Measurements from ENCODE around the gene HSFX3.
A peak's percentile ranks its signal among the peaks of the same experiment; 100 is the strongest.

Gene HSFX3

DNA sequence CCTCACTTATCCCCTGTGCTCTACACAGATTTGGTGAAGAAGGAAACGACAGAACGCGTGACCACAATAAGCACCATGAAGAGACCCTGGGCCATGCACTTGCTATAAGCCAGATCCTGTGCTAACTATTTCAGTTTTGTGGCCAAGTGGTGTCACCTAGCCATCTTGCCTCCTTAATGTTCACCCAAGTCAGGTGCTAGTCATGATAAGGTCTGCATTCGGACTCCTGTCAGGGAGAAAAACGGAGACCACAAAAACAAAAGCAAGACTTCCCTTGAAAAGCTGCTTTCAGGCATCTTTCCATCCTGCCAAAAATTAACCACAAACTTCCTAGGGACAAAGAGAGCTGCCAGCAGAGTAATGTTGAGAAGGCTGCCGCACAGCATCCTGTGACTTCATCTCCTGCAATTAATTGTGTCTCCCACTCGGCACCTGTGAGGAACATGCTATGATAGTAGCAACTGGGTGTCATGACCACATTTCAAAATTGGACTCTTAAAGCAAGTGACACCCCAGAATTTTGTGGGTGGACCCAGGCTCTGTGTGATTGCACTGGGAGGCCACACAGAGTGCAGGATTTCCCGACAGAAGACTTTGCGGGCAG lies 35.8 kb downstream of the HSFX3 start:
- no peak for DNase-seq

DNA sequence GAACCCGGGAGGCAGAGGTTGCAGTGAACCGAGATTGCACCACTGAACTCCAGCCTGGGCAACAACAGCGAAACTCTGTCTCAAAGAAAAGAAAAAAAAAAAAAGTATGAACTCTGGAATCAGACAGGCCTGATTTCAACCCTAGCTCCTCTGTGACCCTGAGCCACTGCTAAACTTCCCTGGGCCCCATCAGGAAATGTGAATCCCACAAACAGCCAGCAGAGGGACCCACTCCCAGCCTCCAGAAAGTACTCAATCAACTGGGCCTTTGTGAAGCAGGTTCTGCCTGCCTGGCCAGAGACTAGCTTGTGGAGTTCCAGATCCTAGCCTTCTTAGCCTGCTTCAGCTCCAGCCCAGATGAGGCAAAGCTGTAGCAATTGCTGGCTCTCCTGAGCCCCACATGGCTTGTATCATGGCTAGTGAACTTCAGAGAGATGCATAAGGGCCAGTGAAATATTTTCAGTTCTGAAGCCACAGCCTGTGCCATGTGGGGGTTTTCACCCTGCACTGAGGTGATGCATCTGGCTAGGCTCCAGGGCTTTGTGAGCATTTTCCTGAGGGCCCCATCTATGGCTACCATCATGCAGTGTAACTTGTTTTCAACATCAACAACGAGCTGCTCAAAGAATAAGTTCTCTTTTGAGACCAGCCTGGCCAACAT lies 37.4 kb downstream of the HSFX3 start:
- DNase-seq = peak; percentile 71 to 76

DNA sequence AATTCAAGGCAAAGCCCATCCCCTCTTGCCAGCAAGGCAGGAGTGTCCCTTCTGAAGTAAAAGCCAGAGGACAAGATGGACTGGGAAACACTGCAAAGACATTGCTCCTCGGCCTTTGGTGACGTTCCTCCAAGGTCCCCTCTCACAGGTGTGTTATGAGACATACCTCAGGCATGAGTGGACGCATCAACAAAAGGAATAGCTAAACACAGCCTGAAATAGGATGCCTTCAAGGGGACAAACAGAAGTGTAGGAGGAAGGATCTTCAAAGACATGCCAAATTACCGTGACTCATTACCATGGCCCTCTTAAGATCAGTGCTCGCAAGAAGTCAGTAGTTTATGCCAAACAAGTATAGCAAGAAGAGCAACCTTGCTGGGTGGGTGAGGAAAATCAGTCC lies 38.6 kb downstream of the HSFX3 start:
- DNase-seq = no peak

DNA sequence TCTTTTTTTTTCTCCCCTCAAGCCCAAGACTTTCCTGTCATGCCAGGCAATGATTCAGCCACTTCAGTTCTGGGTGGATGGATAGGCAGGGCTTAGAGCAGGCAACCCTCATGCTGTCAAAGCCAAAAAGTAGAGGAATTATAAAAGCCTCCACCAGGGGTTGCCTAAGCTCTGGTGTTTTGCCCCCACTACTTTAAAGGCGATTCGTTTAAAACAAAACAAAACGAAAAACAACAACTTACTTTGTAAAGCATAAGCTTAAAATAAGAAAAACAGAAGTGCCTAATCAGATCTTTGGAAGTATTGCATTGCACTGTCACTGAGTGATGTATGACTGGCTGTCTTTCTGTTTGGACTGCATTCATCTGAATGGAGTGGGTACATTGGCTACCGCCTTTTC lies 39.3 kb downstream of the HSFX3 start:
- DNase-seq = peak in 1 of 2 donors; percentile 6

DNA sequence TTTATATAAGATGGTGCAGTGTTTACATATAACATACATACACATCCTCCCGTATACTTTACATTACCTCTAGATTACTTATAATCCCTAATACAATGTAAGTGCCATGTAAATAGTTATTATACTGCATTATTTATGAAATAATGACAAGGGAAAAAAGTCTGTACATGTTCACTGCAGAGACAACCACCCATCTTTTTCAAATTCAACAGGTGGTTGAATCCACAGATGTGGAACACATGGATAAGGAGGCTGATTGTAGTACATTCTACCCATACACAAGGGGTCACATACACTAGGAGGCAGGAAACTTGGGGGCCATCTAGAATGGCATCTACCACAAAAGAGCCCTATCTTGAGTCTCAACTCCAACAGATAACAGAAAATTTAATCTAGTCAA lies 41.3 kb downstream of the HSFX3 start:
- DNase-seq = no peak

DNA sequence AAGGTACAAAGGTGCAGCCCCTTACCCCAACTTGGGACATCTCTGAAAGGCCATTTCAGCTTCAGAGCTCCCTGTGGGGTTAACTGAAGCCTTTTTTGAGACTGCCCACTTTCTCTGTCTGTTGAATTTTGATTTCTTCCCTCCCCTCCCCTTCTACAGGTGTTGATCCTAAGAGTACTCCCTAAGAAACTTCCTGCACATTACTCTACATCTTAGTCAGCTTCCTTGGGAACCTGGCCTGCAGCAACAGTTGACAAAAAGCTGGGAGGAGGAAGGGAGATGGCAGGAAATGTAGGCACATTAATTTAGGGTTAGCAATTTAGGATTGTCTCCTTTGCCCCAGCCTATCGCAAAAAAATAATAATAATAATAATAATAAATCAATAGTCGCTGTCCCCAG lies 43.4 kb downstream of the HSFX3 start:
- DNase-seq = no peak

DNA sequence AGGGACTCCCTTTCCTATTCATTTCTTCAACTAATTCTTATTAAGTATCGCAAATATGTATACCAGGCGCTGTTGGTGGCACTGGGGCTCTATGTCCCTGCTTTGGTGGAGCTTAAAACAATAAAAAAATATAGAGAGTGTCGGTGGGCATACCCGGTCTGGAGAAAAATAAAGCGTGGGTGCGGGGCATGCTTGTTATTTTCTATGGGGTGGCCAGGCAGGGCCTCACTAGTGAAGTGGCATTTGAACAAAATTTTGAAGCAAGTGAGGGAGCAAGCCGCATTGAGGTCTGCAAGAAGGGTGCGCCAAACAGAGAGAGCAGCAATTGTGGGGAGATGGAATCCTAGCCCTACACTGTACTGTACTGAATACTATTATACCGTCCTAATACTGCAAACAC lies 44.1 kb downstream of the HSFX3 start:
- DNase-seq = no peak

DNA sequence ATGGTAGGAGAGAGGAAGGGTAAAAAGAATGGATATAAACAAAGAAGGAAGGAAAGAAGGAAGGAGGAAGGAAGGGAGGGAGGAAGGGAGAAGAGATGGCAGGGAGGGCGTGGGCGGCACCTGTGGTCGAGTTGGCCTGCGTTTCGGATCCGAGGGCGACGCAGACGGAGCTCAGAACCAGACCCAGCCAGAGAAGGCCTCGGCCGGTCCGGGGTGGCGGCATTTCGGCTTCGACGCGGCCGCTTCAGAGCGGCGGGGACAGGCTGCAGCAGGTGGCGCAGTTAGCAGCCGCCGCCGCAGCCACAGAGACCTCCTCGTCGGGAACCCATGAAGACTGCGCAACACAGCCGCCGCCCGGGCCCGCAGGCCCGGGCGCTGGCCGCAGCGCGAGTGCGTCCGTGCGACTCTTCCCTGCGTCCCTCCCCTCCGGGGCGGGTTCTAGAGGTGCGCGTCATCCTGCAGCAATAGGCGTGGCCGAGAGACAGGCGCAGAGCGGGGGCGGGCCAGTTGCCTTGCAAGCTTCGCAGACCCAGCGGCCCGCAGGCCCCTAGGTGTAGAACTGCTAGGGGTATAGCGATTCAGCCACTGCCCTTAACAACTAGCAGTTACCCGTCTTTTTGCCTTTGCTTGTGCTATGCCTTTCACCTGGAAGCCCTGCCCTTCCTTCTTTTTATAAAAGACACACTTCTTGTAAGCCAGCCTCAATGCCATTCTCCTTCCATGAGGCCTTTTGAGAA lies 44.6 kb downstream of the HSFX3 start, which contains the start of gene IDS:
Gene IDS, minus strand, starts transcription at position 392 of the 737 bp plus-strand sequence. Its CDS starts 169 bp downstream, at position 223.
- peak; percentile 91 to 93 for DNase-seq

DNA sequence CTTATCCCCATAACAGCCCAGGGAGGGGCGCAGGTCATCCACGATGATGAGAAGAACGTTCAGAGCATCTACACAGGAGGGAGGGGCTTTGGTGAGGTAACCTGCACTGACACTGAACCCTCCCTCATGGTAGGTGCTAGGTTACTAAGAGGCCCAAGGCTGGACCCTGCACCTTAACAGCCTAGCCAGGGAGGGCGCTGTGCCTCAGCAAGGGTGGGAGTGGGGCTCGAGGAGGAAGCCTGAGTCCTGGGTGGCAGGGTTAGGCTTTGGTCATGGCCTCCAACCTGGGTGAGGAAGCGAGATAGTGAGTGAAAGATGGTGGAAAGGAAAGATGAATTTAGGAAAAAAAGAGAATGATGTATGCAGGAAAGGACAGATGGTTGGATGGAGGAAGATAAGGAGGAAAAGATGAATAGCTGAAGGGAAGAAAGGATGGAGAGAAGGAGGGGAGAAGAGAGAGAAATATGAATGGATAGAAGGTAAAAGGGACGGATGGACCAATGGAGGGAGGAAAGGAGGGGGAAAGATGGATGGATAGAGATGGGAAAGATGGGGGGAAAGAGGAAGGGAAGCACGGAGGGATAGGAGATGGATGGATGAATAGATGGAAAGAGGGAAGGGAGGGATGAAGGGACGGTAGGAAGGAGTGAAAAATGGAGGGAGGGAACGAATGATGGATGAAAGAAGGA lies 45.4 kb downstream of the HSFX3 start:
- DNase-seq = peak; percentile 81 to 82

DNA sequence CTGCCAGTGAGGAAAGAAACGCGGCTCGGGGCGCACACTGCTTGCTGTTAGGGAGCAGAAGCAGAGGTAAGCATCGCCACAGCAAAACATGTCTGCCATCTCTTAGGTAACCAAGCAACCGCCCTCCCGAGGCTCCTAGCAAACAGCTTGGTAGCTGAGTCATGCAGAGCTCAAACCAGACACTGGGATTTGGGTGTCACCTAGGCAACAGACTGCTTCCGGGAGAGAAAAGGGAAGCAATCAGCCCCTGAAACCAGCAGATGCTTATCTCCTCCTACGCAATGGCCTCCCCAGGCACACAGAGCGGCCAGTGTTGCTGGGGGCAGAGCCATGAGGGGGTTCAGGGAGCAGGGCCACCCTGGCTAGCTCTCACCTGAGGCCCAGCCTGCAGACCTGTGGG lies 46.3 kb downstream of the HSFX3 start:
- DNase-seq = peak; percentile 85 to 90

DNA sequence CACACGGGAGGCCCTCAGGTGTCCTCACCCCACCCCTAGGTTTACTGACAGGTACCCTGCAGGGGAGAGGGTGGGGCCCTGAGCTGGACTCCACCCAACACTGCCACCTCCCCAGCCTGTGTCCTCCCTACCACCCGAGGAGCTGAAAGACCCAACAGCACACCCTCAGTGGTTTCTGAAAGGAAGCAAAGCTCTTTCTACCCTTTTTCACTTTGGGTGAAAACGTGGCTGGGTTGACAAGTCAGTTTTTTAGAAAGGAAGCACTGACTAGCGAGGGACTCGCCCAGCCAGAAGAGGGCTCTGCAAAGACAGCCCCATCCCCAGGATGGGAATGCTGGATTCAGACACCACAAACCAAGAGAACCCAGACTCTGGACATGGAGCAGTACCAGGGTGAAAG lies 46.8 kb downstream of the HSFX3 start:
- peak in 1 of 2 donors; percentile 49 for DNase-seq

DNA sequence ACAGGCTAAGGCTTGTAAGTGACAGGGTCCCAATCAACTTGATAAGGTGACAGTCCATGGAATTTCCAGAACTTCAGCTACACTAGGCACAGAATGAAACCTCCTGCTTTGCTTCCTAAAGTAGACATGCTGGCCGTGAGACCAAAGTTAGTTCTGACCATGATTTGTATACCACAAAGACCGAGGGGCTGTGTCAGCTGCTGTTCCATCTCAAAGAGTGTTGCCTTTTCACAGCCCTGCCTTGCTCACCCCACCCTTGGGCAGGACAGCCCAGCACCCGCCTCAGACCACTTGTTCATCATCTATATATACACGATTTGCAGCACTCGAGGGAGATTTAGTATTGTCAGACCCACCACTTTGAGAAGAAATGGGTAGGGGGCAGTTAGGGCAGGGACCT lies 50.0 kb downstream of the HSFX3 start:
- DNase-seq = peak in 1 of 2 donors; percentile 11

DNA sequence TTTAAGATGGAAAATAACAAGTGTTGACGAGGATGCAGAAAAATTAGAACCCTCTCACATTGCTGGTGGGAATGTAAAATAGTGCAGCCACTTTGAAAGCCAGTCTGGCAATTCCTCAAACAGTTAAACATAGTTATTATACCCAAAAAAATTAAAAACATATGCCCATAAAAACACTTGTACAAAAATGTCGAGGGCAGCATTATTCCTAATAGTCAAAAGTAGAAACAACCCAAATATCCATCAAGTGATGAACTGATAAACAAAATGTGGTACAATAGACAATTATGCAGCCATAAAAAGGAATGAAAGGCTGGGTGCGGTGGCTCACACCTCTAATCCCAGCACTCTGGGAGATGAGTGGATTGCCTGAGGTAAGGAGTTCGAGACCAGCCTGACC lies 51.0 kb downstream of the HSFX3 start:
- peak in 1 of 2 donors; percentile 1 for DNase-seq

Measured in CD4-positive, alpha-beta T cell treated with Interleukin-4 for 1 hour (primary cell).